Thymus (tissue), 11 donors: ENCODE results near the gene DNAJB1. TPM values are rescaled to one million over a fixed set of nuclear protein-coding genes. Genes with fewer than 3 reads are reported as not detected.
A peak's percentile ranks its signal among the peaks of the same experiment; 100 is the strongest.

ENCODE experiments used
- DNase-seq, 9 donors: peaks; one replicate each; pipeline ENCODE4 v3.0.0-alpha.2; 2013; ENCODE audit warnings: low spot score in 9 of 9, low read depth in 6 of 9, missing footprints in 1 of 9
- H3K27ac ChIP-seq, 2 donors: one replicate each; pipeline ENCODE4 v1.5.1; 2013; ENCODE audit warnings: control low read depth in 1 of 2, low read depth in 1 of 2, low read length in 1 of 2, mild to moderate bottlenecking in 1 of 2, moderate library complexity in 1 of 2
- H3K27me3 ChIP-seq, 2 donors: one replicate each; pipeline ENCODE4 v1.5.1; 2013; ENCODE audit warnings: low read length in 1 of 2; ENCODE audit not compliant: control insufficient read depth in 2 of 2, insufficient read depth in 1 of 2
- H3K36me3 ChIP-seq, 2 donors: one replicate each; pipeline ENCODE4 v1.5.1; 2013; ENCODE audit warnings: low read length in 1 of 2, mild to moderate bottlenecking in 1 of 2, moderate library complexity in 1 of 2; ENCODE audit not compliant: control insufficient read depth in 2 of 2, insufficient read depth in 2 of 2
- H3K4me1 ChIP-seq, 2 donors: one replicate each; pipeline ENCODE4 v1.5.1; 2013; ENCODE audit warnings: low read length in 2 of 2; ENCODE audit not compliant: control insufficient read depth in 2 of 2, insufficient read depth in 2 of 2
- H3K4me3 ChIP-seq, 2 donors: one replicate each; pipeline ENCODE4 v1.5.1; 2013; ENCODE audit warnings: low read length in 2 of 2, control low read depth in 1 of 2, mild to moderate bottlenecking in 1 of 2
- H3K9me3 ChIP-seq, 2 donors: one replicate each; pipeline ENCODE4 v1.5.1; 2013; ENCODE audit warnings: low read length in 1 of 2, mild to moderate bottlenecking in 1 of 2; ENCODE audit not compliant: control insufficient read depth in 2 of 2, insufficient read depth in 1 of 2
- WGBS: extraction: QIAGEN DNeasy Blood & Tissue Kit; methylation state at CpG from one replicate; pipeline ENCODE4 v1.1.7; 2013; 5-methylcytosine and 5-hydroxymethylcytosine counted together
- polyA plus RNA-seq: library from polyadenylated mRNA; stranded (reverse); fragments of 200-250 nt; gene quantifications from one replicate; pipeline ENCODE4 v1.2.3, GENCODE V29; 2013
- total RNA-seq: library from RNA; stranded (reverse); fragments of 120-200 nt; gene quantifications from one replicate; pipeline ENCODE4 v1.2.4, GENCODE V29; 2013
- donor health status: healthy.

DNAJB1 gene
- total and polyA plus RNA-seq, 2 donors, result 65.0 to 70.7 TPM

DNA sequence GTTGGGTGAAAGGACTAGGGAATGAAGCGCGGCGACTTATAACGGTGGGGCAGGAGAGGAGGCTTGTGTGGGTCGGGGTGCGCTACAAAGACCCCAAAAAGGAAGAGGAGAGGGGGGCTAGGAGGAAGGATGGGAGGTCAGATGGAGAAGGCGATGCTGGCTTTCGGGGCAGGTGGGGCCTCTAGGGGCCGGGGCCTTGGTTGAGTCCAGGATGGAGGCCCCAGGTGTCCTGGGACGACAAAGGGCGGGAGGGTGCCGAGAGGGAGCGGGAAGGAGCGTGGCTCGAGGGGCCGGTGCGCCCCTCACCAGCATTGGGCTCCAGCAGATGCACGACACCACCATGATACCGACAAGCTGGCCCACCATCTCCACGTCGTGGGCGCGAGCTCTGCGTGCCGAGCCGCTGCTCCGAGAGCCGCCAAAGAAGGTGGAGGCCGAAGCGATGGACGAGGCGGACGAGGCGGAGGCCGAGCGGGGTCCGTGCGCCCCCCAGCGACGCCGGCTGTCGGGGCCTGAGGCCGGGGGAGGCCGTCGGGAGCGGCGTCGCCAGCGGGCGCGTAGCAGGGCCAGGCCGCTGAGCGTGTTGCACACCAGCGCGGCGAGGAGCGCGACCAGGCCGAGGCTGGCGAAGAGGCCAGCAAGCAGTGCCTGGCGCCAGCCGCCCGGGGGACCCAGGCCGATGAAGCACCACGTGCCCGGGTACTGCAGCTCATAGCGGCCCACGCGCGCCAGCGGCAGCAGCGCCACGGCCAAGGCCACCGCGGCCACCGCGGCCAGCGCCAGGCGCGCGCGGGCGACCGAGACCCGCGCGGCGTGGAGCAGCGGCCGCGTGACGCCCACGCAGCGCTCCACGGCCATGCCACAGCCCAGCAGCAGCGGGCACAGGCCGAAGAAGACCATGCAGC, 44.9 kb downstream of the DNAJB1 start:
- Histone ChIP-seq H3K4me1 (peaks cover 4 to 31% of the 10 kb centered on the region in 2 donors), H3K27me3 (peaks cover 41 to 49% of the 10 kb centered on the region in 2 donors), H3K36me3 (peaks cover 29 to 38% of the 10 kb centered on the region in 2 donors), H3K9me3 (peaks cover 0 to 3% of the 10 kb centered on the region in 2 donors), H3K27ac (no peak overlapping the region), H3K4me3 (no peak overlapping the region)
- WGBS, result 11% methylated on average over 97 of the region's 97 CpGs
- no peak for DNase-seq

DNA sequence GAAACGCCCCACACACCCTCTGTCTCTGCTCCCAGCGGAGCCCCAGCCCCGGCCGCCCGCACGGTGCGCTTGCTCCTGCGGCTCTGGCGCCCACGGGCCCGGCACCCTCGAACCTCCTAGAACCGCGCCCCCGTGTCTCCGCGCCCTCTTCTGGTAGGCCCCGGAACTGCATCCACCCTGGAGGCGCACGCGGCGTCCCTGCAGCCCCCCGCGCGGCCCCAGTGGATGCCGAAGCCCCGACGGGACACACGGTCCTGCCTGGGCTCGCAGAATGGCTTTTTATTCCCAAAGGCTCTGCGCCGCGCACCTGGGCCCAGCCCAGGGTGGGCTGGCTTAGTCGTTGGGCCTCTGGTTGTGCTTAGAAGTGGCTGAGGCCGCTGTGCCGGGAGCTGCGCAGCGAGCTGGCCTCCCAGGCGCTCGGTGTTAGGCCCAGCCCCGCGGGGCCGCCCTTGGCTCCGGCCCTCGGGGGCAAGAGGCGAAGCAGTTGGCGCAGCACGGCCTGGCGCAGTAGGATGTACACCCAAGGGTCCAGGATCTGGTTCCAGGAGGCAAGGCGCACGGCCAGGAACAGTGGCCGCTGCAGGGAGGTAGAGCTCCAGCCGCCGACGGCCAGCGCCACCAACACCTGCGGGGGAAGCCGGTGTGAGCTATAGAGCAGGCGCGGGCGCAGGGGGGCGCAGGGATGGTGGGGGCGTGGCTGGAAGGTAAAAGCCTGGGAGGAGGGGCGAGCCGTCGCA, 45.8 kb downstream of the DNAJB1 start:
- Histone ChIP-seq H3K9me3 (peaks cover 0 to 3% of the 10 kb centered on the region in 2 donors), H3K27me3 (peaks cover 41 to 49% of the 10 kb centered on the region in 2 donors), H3K4me1 (peaks cover 4 to 31% of the 10 kb centered on the region in 2 donors), H3K4me3 (peak overlapping the region in 1 of 2 donors; percentile 9), H3K27ac (no peak overlapping the region), H3K36me3 (peaks cover 31 to 38% of the 10 kb centered on the region in 2 donors)
- 4% methylated on average over 66 of the region's 66 CpGs for WGBS
- peak in 8 of 9 donors; percentile 53 to 85 (median 69) for DNase-seq

GRCh38 chr19:14471436-14472187, 46.6 kb downstream of the DNAJB1 start:
- H3K27ac ChIP-seq, result no peak overlapping the region
- H3K4me1 ChIP-seq, result peaks cover 4 to 29% of the 10 kb centered on the region in 2 donors
- no peak overlapping the region for H3K4me3 ChIP-seq
- peaks cover 33 to 45% of the 10 kb centered on the region in 2 donors for H3K36me3 ChIP-seq
- H3K9me3 ChIP-seq, result peaks cover 0 to 3% of the 10 kb centered on the region in 2 donors
- DNase-seq, result no peak
- H3K27me3 ChIP-seq, result peaks cover 41 to 47% of the 10 kb centered on the region in 2 donors
- 89% methylated on average over 46 of the region's 46 CpGs for WGBS

- 96% methylated on average over 32 of the region's 32 CpGs for WGBS
- H3K4me1 ChIP-seq, result peaks cover 4 to 20% of the 10 kb centered on the region in 2 donors
- no peak overlapping the region for H3K27ac ChIP-seq
- peaks cover 0 to 3% of the 10 kb centered on the region in 2 donors for H3K9me3 ChIP-seq
- peaks cover 44 to 57% of the 10 kb centered on the region in 2 donors for H3K36me3 ChIP-seq
- H3K27me3 ChIP-seq, result peaks cover 31 to 34% of the 10 kb centered on the region in 2 donors
- H3K4me3 ChIP-seq, result no peak overlapping the region
- DNase-seq, result no peak
Measured at GRCh38 chr19:14470031-14470876, 47.9 kb downstream of the DNAJB1 start.

DNA sequence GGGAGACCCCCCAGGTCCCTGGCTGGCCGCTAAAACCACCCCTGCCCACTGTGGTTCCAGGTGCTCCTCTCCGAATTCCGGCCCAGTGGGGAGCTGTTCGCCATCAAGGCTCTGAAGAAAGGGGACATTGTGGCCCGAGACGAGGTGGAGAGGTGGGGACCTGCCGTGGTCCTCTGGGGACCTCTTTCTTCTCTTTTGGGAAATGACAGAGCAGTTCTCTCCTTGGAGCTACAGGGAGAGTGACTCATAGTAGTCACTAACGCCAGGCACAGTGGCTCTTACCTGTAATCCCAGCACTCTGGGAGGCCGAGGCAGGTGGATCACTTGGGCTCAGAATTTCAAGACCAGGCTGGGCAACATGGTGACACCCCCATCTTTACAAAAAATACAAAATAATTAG, 50.4 kb downstream of the DNAJB1 start:
- H3K27me3 ChIP-seq, result peaks cover 7 to 9% of the 10 kb centered on the region in 2 donors
- peak overlapping the region in 1 of 2 donors; percentile 3 for H3K27ac ChIP-seq
- peaks cover 4 to 10% of the 10 kb centered on the region in 2 donors for H3K4me1 ChIP-seq
- H3K9me3 ChIP-seq, result peaks cover 0 to 3% of the 10 kb centered on the region in 2 donors
- H3K36me3 ChIP-seq, result peaks cover 67 to 78% of the 10 kb centered on the region in 2 donors
- H3K4me3 ChIP-seq, result no peak overlapping the region
- no peak for DNase-seq
- WGBS, result 97% methylated on average over 9 of the region's 9 CpGs

DNA sequence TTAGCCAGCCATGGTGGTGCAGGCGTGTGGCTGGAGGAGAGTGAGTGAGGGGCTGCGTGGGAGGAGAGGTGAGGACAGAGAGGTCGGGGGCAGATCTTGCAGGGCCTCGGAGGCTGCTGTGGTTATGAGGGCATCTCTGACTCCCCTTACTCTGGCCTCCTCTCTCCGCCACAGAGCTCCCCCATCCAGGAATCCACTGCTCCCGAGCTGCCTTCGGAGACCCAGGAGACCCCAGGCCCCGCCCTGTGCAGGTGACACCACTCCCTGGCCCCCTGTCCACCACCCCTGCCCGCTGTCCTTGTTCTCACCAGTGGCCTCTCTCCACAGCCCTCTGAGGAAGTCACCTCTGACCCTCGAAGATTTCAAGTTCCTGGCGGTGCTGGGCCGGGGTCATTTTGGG, 50.8 kb downstream of the DNAJB1 start:
- Histone ChIP-seq H3K4me3 (no peak overlapping the region), H3K4me1 (peaks cover 2 to 6% of the 10 kb centered on the region in 2 donors), H3K27me3 (peaks cover 3 to 5% of the 10 kb centered on the region in 2 donors), H3K27ac (peak overlapping the region in 1 of 2 donors; percentile 3), H3K9me3 (no peaks in the 10 kb centered on the region), H3K36me3 (peaks cover 71 to 82% of the 10 kb centered on the region in 2 donors)
- 93% methylated on average over 12 of the region's 12 CpGs for WGBS
- no peak for DNase-seq
